ENCODE results near the gene CHST6. TPM values are rescaled to one million over a fixed set of nuclear protein-coding genes. Genes with fewer than 3 reads are reported as not detected.
A peak's percentile ranks its signal among the peaks of the same experiment; 100 is the strongest.

The CHST6 gene
- total and polyA plus RNA-seq, 3 donors from 2014 or later = 1.1 to 9.4 (median 6.1) TPM

GRCh38 chr16:75477680-75478473, 17.4 kb downstream of the CHST6 start:
- Histone ChIP-seq H3K27ac (no peak overlapping the region), H3K9me3 (no peaks in the 10 kb centered on the region), H3K4me1 (no peaks in the 10 kb centered on the region), H3K4me3 (no peak overlapping the region), H3K36me3 (ENCODE audit: low read depth, missing control alignments) (no peaks in the 10 kb centered on the region), H3K27me3 (no peaks in the 10 kb centered on the region)
- no peak for DNase-seq
- 34 to 41% methylated on average over 4 of the region's 4 CpGs for WGBS, 2 donors
- intact Hi-C loops (cut with DNase I; ENCODE audit: low total_unique reads) = no loop called here
- TF ChIP-seq POLR2A (IDR thresholded peaks at IDR 0.05) (no peak), CTCF (IDR thresholded peaks at IDR 0.05) (no peak)

- Histone ChIP-seq H3K4me3 (no peak overlapping the region), H3K27me3 (no peaks in the 10 kb centered on the region), H3K27ac (no peak overlapping the region), H3K9me3 (no peaks in the 10 kb centered on the region), H3K4me1 (no peaks in the 10 kb centered on the region), H3K36me3 (ENCODE audit: low read depth, missing control alignments) (no peaks in the 10 kb centered on the region)
- 86 to 89% methylated on average over 8 of the region's 8 CpGs for WGBS, 2 donors
- intact Hi-C loops (cut with DNase I; ENCODE audit: low total_unique reads) = no loop called here
- no peak for TF ChIP-seq POLR2A (IDR thresholded peaks at IDR 0.05)
- no peak for TF ChIP-seq CTCF (IDR thresholded peaks at IDR 0.05)
- DNase-seq = no peak
Observed at GRCh38 chr16:75476817-75477216, 18.4 kb downstream of the CHST6 start.

GRCh38 chr16:75475420-75475847, 19.8 kb downstream of the CHST6 start:
- Histone ChIP-seq H3K9me3 (no peaks in the 10 kb centered on the region), H3K4me1 (no peaks in the 10 kb centered on the region), H3K27me3 (no peaks in the 10 kb centered on the region), H3K27ac (no peak overlapping the region), H3K4me3 (no peak overlapping the region), H3K36me3 (ENCODE audit: low read depth, missing control alignments) (no peaks in the 10 kb centered on the region)
- WGBS, 2 donors = 89 to 94% methylated on average over 2 of the region's 2 CpGs
- intact Hi-C loops (cut with DNase I; ENCODE audit: low total_unique reads) = no loop called here
- no peak for DNase-seq
- TF ChIP-seq POLR2A (IDR thresholded peaks at IDR 0.05) = no peak

GRCh38 chr16:75472908-75473877, 22.0 kb downstream of the CHST6 start:
- 91 to 94% methylated on average over 17 of the region's 17 CpGs for WGBS, 2 donors
- intact Hi-C loops (cut with DNase I; ENCODE audit: low total_unique reads) = loop anchor here (5.0 kb wide), 1 partner anchor 289 kb away; no protein-coding TSS in a partner anchor
- Histone ChIP-seq H3K4me1 (no peaks in the 10 kb centered on the region), H3K27ac (no peak overlapping the region), H3K36me3 (ENCODE audit: low read depth, missing control alignments) (no peaks in the 10 kb centered on the region), H3K4me3 (no peak overlapping the region), H3K9me3 (no peaks in the 10 kb centered on the region), H3K27me3 (no peaks in the 10 kb centered on the region)
- DNase-seq = no peak
- TF ChIP-seq POLR2A (IDR thresholded peaks at IDR 0.05) = no peak

GRCh38 chr16:75471723-75472633, 23.3 kb downstream of the CHST6 start:
- DNase-seq = peak; percentile 77
- 32 to 42% methylated on average over 9 of the region's 10 CpGs for WGBS, 2 donors
- no peaks in the 10 kb centered on the region for H3K27me3 ChIP-seq
- no peak overlapping the region for H3K4me3 ChIP-seq
- no peaks in the 10 kb centered on the region for H3K4me1 ChIP-seq
- TF ChIP-seq POLR2A (IDR thresholded peaks at IDR 0.05) (no peak), CTCF (IDR thresholded peaks at IDR 0.05) (peak; percentile 53 to 74 (median 56))
- no peaks in the 10 kb centered on the region for H3K36me3 ChIP-seq (ENCODE audit: low read depth, missing control alignments)
- H3K27ac ChIP-seq = no peak overlapping the region
- intact Hi-C loops (cut with DNase I; ENCODE audit: low total_unique reads) = loop anchor here (5.0 kb wide), 1 partner anchor 290 kb away; no protein-coding TSS in a partner anchor
- no peaks in the 10 kb centered on the region for H3K9me3 ChIP-seq
